Coronary artery (tissue), 2 donors: ENCODE results near the gene DTNB.

Source experiments
- DNase-seq: peaks from one replicate; pipeline ENCODE4 v3.0.0-alpha.2; 2017; ENCODE audit warnings: low spot score
- H3K27ac ChIP-seq, 2 donors: fragments of 200-600 bp; sonication (generic); one replicate each; pipeline ENCODE4 v1.5.1; 2016 to 2019
- H3K4me3 ChIP-seq: fragments of 200-600 bp; sonication (generic); 2 replicates; pipeline ENCODE4 v1.5.1; 2016; ENCODE audit warnings: mild to moderate bottlenecking, moderate library complexity
- CTCF ChIP-seq: fragments of 200-600 bp; sonication (generic); IDR thresholded peaks from one replicate; pipeline ENCODE4 v1.5.1; 2019; ENCODE audit warnings: antibody characterized with exemption

Gene DTNB

GRCh38 chr2:25430556-25430955 is 242.8 kb downstream of the DTNB start:
- TF ChIP-seq CTCF: no peak
- H3K4me3 ChIP-seq: no peak overlapping the region
- H3K27ac ChIP-seq: no peak overlapping the region
- DNase-seq: no peak

GRCh38 chr2:25426326-25426725 is 247.1 kb downstream of the DTNB start:
- H3K27ac ChIP-seq: no peak overlapping the region
- no peak for DNase-seq
- H3K4me3 ChIP-seq: no peak overlapping the region
- TF ChIP-seq CTCF: no peak

GRCh38 chr2:25424426-25425028 is 248.8 kb downstream of the DTNB start:
- TF ChIP-seq CTCF: no peak
- Histone ChIP-seq H3K4me3 (no peak overlapping the region), H3K27ac (no peak overlapping the region)
- DNase-seq: no peak

- TF ChIP-seq CTCF: no peak
- Histone ChIP-seq H3K27ac (no peak overlapping the region), H3K4me3 (no peak overlapping the region)
- no peak for DNase-seq
Measured at GRCh38 chr2:25421820-25422411, 251.5 kb downstream of the DTNB start.

GRCh38 chr2:25421289-25421688 is 252.1 kb downstream of the DTNB start:
- no peak overlapping the region for H3K27ac ChIP-seq
- TF ChIP-seq CTCF: no peak
- H3K4me3 ChIP-seq: no peak overlapping the region
- no peak for DNase-seq

GRCh38 chr2:25420820-25421237 is 252.5 kb downstream of the DTNB start:
- Histone ChIP-seq H3K4me3 (no peak overlapping the region), H3K27ac (no peak overlapping the region)
- TF ChIP-seq CTCF: no peak
- no peak for DNase-seq

GRCh38 chr2:25419678-25420242 is 253.6 kb downstream of the DTNB start:
- Histone ChIP-seq H3K27ac (no peak overlapping the region), H3K4me3 (no peak overlapping the region)
- no peak for DNase-seq
- TF ChIP-seq CTCF: no peak
